Measurements from ENCODE around the gene GIGYF2.

GRCh38 chr2:232846055-232846454 is 148.9 kb downstream of the GIGYF2 start:
- no peak for TF ChIP-seq EP300 (IDR thresholded peaks at IDR 0.05; ENCODE audit: borderline replicate concordance)
- TF ChIP-seq CREB1 (IDR thresholded peaks at IDR 0.05; ENCODE audit: low read depth) = no peak
- no peak for TF ChIP-seq REST (IDR thresholded peaks at IDR 0.05; ENCODE audit: low read depth)
- no peak for TF ChIP-seq RAD21 (IDR thresholded peaks at IDR 0.05; ENCODE audit: low read depth)
- no peak for TF ChIP-seq EGR1 (IDR thresholded peaks at IDR 0.05)
- no peak for TF ChIP-seq FOXM1 (IDR thresholded peaks at IDR 0.05; ENCODE audit: borderline replicate concordance, low read depth)
- no peak for TF ChIP-seq TEAD4 (IDR thresholded peaks at IDR 0.05)
- no peak for TF ChIP-seq TAF1 (IDR thresholded peaks at IDR 0.05; ENCODE audit: low read depth)
- no peak for TF ChIP-seq TCF12 (IDR thresholded peaks at IDR 0.05; ENCODE audit: low read depth)
- no peak for TF ChIP-seq CEBPB (IDR thresholded peaks at IDR 0.05)
- TF ChIP-seq YY1 (IDR thresholded peaks at IDR 0.05; ENCODE audit: low read depth) = no peak

All from Ishikawa (cell line).